ENCODE measurements around the gene NEK1. TPM values are rescaled to one million over a fixed set of nuclear protein-coding genes. Genes with fewer than 3 reads are reported as not detected.
"Not testable (repeated sequence)": the region's sequence is repeated elsewhere in the genome, so short reads cannot be mapped to it uniquely, and the experiment has no call there.

The NEK1 gene
- total RNA-seq, 2 experiments from 2014 or later = 10.7 to 11.4 TPM

DNA sequence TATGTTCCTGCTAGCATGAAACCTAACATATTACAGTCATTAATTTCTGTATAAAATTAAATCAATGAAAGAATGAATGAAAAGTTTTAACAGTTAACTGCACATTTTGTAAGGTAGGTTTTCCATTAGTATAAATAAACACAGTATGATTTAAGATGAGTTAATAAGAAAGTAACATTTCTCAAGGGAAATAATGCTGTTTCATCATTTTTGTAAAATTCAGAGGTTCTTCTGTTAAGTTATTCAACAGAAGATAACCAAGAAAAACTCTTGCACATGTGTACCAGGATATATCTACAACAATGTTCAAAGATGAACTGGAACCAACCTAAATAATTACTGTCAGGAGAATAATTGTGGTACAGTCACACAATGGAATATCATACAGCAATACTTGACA, 88.6 kb downstream of the NEK1 start:
- no peak overlapping the region for H3K27ac Mint-ChIP-seq
- ChIA-PET CTCF (no interaction called here), POLR2A (no interaction called here)
- no peak for DNase-seq
- H3K9me3 Mint-ChIP-seq = no peaks in the 10 kb centered on the region
- H3K27me3 Mint-ChIP-seq = no peaks in the 10 kb centered on the region
- H3K4me3 Mint-ChIP-seq = no peak overlapping the region
- peaks cover 30% of the 10 kb centered on the region for H3K36me3 Mint-ChIP-seq
- H3K4me1 Mint-ChIP-seq (ENCODE audit: low read depth) = no peaks in the 10 kb centered on the region
- intact Hi-C loops (cut with micrococcal nuclease) = no loop called here

DNA sequence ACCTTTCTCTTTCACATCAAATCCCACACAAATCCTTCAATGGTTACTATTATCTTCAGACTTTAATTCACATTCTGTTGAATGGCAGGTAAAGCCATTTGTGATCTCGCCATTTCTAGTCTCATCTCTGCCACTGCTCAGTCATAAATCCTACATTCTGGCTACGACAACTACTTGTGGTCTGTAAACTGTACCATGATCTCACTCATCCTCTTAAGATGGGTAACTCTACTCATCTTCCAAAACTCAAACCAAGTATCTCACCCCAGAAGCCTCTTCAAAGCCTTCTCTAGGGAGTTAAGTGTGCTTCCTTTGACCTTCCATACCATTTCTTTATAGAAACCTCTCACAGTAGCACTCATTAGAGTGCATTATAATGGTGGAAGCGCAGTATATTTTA, 101.8 kb downstream of the NEK1 start:
- no peak overlapping the region for H3K4me3 Mint-ChIP-seq
- peaks cover 9% of the 10 kb centered on the region for H3K36me3 Mint-ChIP-seq
- no peak for DNase-seq
- no peaks in the 10 kb centered on the region for H3K9me3 Mint-ChIP-seq
- POLR2A ChIA-PET = no interaction called here
- peaks cover 4% of the 10 kb centered on the region for H3K4me1 Mint-ChIP-seq (ENCODE audit: low read depth)
- CTCF ChIA-PET = interaction anchor here (0.6 kb wide), 1 partner anchor 1006 kb away, joined by 5 read pairs; no protein-coding TSS in a partner anchor
- no peak overlapping the region for H3K27ac Mint-ChIP-seq
- intact Hi-C loops (cut with micrococcal nuclease) = no loop called here
- no peaks in the 10 kb centered on the region for H3K27me3 Mint-ChIP-seq

GRCh38 chr4:169506903-169507302, 105.5 kb downstream of the NEK1 start:
- no peaks in the 10 kb centered on the region for H3K27me3 Mint-ChIP-seq
- H3K27ac Mint-ChIP-seq = no peak overlapping the region
- peaks cover 21% of the 10 kb centered on the region for H3K9me3 Mint-ChIP-seq
- H3K4me3 Mint-ChIP-seq = no peak overlapping the region
- peaks cover 43% of the 10 kb centered on the region for H3K36me3 Mint-ChIP-seq
- H3K4me1 Mint-ChIP-seq (ENCODE audit: low read depth) = peaks cover 4% of the 10 kb centered on the region
- intact Hi-C loops (cut with micrococcal nuclease) = no loop called here
- DNase-seq = no peak
- CTCF ChIA-PET = no interaction called here
- POLR2A ChIA-PET = no interaction called here

DNA sequence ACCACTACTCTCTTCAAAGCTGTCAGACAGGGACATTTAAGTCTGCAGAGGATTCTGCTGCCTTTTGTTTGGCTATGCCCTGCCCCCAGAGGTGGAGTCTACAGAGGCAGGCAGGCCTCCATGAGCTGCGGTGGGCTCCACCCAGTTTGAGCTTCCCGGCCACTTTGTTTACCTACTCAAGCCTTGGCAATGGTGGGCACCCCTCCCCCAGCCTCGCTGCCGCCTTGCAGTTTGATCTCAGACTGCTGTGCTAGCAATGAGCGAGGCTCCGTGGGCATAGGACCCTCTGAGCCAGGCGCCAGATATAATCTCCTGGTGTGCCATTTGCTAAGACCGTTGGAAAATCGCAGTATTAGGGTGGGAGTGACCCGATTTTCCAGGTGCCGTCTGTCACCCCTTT, 112.5 kb downstream of the NEK1 start:
- H3K9me3 Mint-ChIP-seq = peaks cover 24% of the 10 kb centered on the region
- intact Hi-C loops (cut with micrococcal nuclease); H3K4me1 Mint-ChIP-seq (ENCODE audit: low read depth); H3K27ac Mint-ChIP-seq; H3K4me3 Mint-ChIP-seq; DNase-seq; H3K27me3 Mint-ChIP-seq; CTCF ChIA-PET; POLR2A ChIA-PET: not testable (repeated sequence)
- peaks cover 52% of the 10 kb centered on the region for H3K36me3 Mint-ChIP-seq

GRCh38 chr4:169494234-169494633, 118.1 kb downstream of the NEK1 start:
- H3K4me3 Mint-ChIP-seq; CTCF ChIA-PET; DNase-seq; H3K4me1 Mint-ChIP-seq (ENCODE audit: low read depth); H3K27me3 Mint-ChIP-seq; intact Hi-C loops (cut with micrococcal nuclease); POLR2A ChIA-PET; H3K36me3 Mint-ChIP-seq; H3K27ac Mint-ChIP-seq; H3K9me3 Mint-ChIP-seq: not testable (repeated sequence)

DNA sequence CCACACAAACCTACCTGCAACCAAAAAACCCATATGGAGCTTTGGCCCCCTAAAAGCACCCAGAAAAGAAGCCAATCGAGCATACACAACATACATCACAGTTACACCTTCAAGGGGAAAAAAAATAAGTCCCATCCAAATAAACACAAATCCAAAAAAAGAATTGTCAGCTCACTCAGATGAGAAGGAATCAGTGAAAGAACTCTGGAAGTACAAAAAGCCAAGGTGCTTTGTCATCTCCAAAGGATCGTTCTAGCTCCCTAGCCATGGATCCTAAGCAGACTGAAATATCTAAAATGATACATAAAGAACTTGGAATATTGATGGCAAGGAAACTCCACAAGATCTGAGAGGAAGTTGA, 119.2 kb downstream of the NEK1 start:
- Mint-ChIP-seq H3K27me3 (no peaks in the 10 kb centered on the region), H3K4me3 (no peak overlapping the region), H3K27ac (no peak overlapping the region), H3K36me3 (peaks cover 5% of the 10 kb centered on the region), H3K9me3 (peaks cover 7% of the 10 kb centered on the region), H3K4me1 (ENCODE audit: low read depth) (peaks cover 2% of the 10 kb centered on the region)
- ChIA-PET CTCF (interaction anchor here (0.6 to 2.7 kb wide), 8 partner anchors 11 to 596 kb away, joined by 3 to 21 read pairs (median 4); no protein-coding TSS in a partner anchor), POLR2A (no interaction called here)
- no peak for DNase-seq
- intact Hi-C loops (cut with micrococcal nuclease) = no loop called here

DNA sequence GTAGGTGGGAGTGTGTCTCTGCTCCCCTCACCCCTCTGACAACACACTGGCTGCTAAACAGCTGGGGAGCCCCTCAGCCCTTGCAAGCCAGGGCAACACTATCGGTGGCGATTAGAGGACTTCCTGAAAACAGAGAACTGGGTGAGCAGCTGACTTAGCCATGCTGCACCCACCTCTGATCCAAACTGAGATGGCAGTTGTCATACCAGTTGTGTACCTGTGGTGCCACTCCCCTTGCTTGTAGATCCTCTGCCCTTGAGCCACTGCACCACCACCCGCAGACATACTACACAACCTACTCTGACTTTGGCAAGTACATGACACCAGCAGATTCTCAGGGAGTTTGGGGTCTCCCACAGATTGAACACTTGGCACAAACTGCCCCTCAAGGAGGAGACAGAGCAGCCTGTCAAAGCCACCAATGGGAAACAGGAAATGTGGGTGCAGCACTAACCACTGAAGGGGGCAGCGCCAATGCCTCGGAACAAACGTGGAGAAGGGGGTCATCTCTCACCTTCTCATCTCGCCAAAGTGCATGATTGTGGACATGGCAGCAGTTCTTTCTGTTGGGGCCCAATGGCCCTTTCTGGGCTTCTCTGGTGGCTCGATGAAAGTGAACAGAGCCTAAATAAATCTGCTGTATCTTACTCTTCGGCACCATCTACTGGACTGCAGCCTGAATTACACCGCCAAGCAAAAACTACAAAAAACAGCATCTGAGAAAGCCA, 119.8 kb downstream of the NEK1 start:
- H3K4me3 Mint-ChIP-seq = no peak overlapping the region
- peaks cover 2% of the 10 kb centered on the region for H3K4me1 Mint-ChIP-seq (ENCODE audit: low read depth)
- H3K36me3 Mint-ChIP-seq = peaks cover 5% of the 10 kb centered on the region
- DNase-seq = peak; percentile 41
- no peak overlapping the region for H3K27ac Mint-ChIP-seq
- H3K9me3 Mint-ChIP-seq = peaks cover 7% of the 10 kb centered on the region
- POLR2A ChIA-PET = no interaction called here
- CTCF ChIA-PET = interaction anchor here (0.7 to 2.7 kb wide), 6 partner anchors 11 to 573 kb away, joined by 3 to 21 read pairs (median 4); no protein-coding TSS in a partner anchor
- intact Hi-C loops (cut with micrococcal nuclease) = no loop called here
- H3K27me3 Mint-ChIP-seq = no peaks in the 10 kb centered on the region

DNA sequence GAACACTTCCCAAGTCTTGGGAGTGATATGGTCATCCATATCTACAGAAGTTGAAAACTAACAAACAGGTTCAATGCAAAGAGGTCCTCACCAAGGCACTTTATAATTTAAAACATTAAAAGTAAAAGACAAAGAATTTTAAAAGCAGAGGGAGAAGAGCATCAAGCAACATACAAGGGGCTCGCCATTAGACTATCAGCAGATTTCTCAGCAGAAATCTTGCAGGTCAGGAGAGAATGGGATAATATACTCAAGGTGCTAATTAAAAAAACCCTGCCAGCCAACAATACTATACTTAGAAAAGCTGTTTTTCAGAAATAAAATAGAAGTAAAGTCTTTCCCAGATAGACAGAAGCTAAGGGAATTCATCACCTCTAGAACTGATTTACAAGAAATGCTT, 121.2 kb downstream of the NEK1 start:
- POLR2A ChIA-PET = no interaction called here
- Mint-ChIP-seq H3K27me3 (no peaks in the 10 kb centered on the region), H3K4me1 (ENCODE audit: low read depth) (peaks cover 4% of the 10 kb centered on the region), H3K36me3 (peaks cover 5% of the 10 kb centered on the region), H3K9me3 (peaks cover 7% of the 10 kb centered on the region), H3K4me3 (no peak overlapping the region), H3K27ac (no peak overlapping the region)
- CTCF ChIA-PET = interaction anchor here (2.7 kb wide), 1 partner anchor 568 kb away, joined by 21 read pairs; no protein-coding TSS in a partner anchor
- intact Hi-C loops (cut with micrococcal nuclease) = no loop called here
- no peak for DNase-seq

- peaks cover 7% of the 10 kb centered on the region for H3K9me3 Mint-ChIP-seq
- no peak overlapping the region for H3K4me3 Mint-ChIP-seq
- no peak for DNase-seq
- H3K36me3 Mint-ChIP-seq = peaks cover 7% of the 10 kb centered on the region
- no peaks in the 10 kb centered on the region for H3K27me3 Mint-ChIP-seq
- POLR2A ChIA-PET = no interaction called here
- CTCF ChIA-PET = interaction anchor here (1.7 to 1.8 kb wide), 2 partner anchors 566 to 568 kb away, joined by 3 to 6 read pairs; no protein-coding TSS in a partner anchor
- H3K4me1 Mint-ChIP-seq (ENCODE audit: low read depth) = peaks cover 4% of the 10 kb centered on the region
- H3K27ac Mint-ChIP-seq = no peak overlapping the region
- intact Hi-C loops (cut with micrococcal nuclease) = loop anchor here (5.0 to 10.0 kb wide), 3 partner anchors 75 to 977 kb away; no protein-coding TSS in a partner anchor
These were observed 123.1 kb downstream of the NEK1 start for GRCh38 chr4:169489306-169489705.

DNA sequence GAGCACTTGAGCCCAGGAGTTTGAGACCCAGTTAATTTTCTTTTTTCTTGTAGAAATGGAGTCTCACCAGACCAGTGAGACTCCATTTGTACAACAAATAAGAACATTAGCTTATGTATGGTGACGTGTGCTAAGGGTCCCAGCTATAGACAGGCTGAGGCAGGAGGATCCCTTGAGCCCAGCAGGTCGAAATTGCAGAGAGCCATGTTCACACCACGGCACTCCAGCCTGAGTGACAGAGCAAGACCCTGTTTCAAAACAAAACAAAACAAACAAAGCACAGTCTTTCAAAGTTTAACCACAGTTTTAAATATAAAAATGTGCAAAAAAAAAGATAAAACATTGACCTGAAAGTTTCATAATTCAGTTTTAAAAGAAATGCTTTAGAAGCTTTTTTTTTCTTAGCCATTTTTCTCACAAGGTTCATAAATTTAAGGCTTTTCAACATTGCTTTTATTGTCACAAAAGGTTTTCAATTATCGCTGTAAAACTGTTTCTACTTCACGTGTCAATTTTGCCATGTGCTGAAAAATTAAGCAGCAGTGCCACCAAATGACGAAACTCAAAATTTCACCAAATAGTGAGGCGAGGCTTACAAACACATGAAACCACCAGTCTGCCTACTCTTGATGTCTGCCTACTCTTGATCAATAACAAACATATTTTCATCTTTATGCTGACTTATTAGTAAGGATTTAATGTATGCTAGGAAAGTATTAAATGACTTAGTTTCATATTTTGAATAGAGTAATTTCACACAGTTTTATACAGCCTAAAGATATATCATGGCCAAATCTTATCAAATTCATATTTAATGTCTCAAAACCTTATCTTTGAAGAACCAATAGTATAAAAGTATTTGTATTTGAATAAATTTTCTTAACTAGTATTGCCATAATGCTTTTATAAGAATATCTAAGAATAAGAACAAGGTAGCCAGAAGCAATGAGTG, 126.3 kb downstream of the NEK1 start:
- peak; percentile 43 for DNase-seq
- Mint-ChIP-seq H3K4me1 (ENCODE audit: low read depth) (peaks cover 2% of the 10 kb centered on the region), H3K36me3 (peaks cover 9% of the 10 kb centered on the region), H3K27me3 (no peaks in the 10 kb centered on the region), H3K4me3 (no peak overlapping the region), H3K27ac (no peak overlapping the region), H3K9me3 (no peaks in the 10 kb centered on the region)
- intact Hi-C loops (cut with micrococcal nuclease) = loop anchor here (1.0 to 10.0 kb wide), 4 partner anchors 79 to 974 kb away; no protein-coding TSS in a partner anchor
- ChIA-PET POLR2A (no interaction called here), CTCF (interaction anchor here (0.6 to 1.7 kb wide), 8 partner anchors 76 to 994 kb away, joined by 3 to 13 read pairs (median 3); no protein-coding TSS in a partner anchor)

- Mint-ChIP-seq H3K27me3 (no peaks in the 10 kb centered on the region), H3K27ac (no peak overlapping the region), H3K36me3 (peaks cover 9% of the 10 kb centered on the region), H3K4me3 (no peak overlapping the region), H3K9me3 (no peaks in the 10 kb centered on the region), H3K4me1 (ENCODE audit: low read depth) (peaks cover 2% of the 10 kb centered on the region)
- DNase-seq = no peak
- CTCF ChIA-PET = interaction anchor here (1.1 to 1.7 kb wide), 4 partner anchors 460 to 563 kb away, joined by 3 to 13 read pairs (median 4); no protein-coding TSS in a partner anchor
- intact Hi-C loops (cut with micrococcal nuclease) = loop anchor here (5.0 to 10.0 kb wide), 3 partner anchors 80 to 973 kb away; no protein-coding TSS in a partner anchor
- POLR2A ChIA-PET = no interaction called here
These were observed 127.3 kb downstream of the NEK1 start for GRCh38 chr4:169485086-169485485.

DNA sequence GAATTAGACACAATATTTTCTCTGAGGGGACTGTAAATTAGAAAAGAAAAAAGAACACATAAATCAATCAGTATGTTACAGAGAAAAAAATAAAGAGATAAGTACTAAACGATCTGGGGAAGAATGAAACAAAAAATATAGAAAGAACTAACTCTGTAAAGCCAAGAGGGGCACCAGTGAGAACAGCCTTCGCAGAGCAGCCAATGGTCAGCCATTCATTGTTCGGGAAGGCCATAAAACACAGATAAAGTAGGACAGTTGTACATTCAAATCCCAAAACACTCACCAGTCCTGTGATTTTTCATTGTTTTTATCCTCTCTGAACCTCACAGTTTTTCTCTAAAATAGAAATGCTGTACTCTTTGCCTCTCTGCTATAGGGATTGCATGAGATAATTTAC, 127.9 kb downstream of the NEK1 start:
- Mint-ChIP-seq H3K36me3 (peaks cover 9% of the 10 kb centered on the region), H3K27ac (no peak overlapping the region), H3K9me3 (no peaks in the 10 kb centered on the region), H3K27me3 (no peaks in the 10 kb centered on the region), H3K4me1 (ENCODE audit: low read depth) (peaks cover 2% of the 10 kb centered on the region), H3K4me3 (no peak overlapping the region)
- intact Hi-C loops (cut with micrococcal nuclease) = loop anchor here (10.0 kb wide), 1 partner anchor 80 kb away; no protein-coding TSS in a partner anchor
- DNase-seq = no peak
- ChIA-PET POLR2A (no interaction called here), CTCF (interaction anchor here (1.7 kb wide), 1 partner anchor 561 kb away, joined by 13 read pairs; no protein-coding TSS in a partner anchor)
